K562 (cell line): ENCODE results near the gene MXRA7. TPM values are rescaled to one million over a fixed set of nuclear protein-coding genes. Genes with fewer than 3 reads are reported as not detected.

Source experiments
- CBFA2T3 ChIP-seq: fragments of 450-650 bp; IDR thresholded peaks from 2 replicates; pipeline ENCODE4 v1.6.1; 2017
- CBX3 ChIP-seq, 2 experiments: IDR thresholded peaks; 1 replicate in 1 of 2; 2 replicates in 1 of 2; pipeline ENCODE4 v1.6.1; 2012; ENCODE audit warnings: inconsistent platforms in 2 of 2, low read length in 2 of 2, borderline replicate concordance in 1 of 2, control low read depth in 1 of 2
- CGGBP1 ChIP-seq: fragments of 250-450 bp; sonication (Bioruptor Pico); IDR thresholded peaks from 2 replicates; pipeline ENCODE4 v1.9.0; 2021; ENCODE audit warnings: mild to moderate bottlenecking
- CREB3 ChIP-seq: fragments of 450-650 bp; conservative IDR thresholded peaks from 2 replicates; pipeline ENCODE4 v1.6.1; 2016; ENCODE audit warnings: missing genetic modification characterization, low read depth, mild to moderate bottlenecking, missing compliant biosample characterization, moderate library complexity
- HDAC1 ChIP-seq, 2 experiments: fragments of 450-650 bp; IDR thresholded peaks; 2 replicates each; pipeline ENCODE4 v1.6.1; 2016 to 2017; ENCODE audit warnings: inconsistent platforms in 1 of 2, mild to moderate bottlenecking in 1 of 2, moderate library complexity in 1 of 2
- HSF4 ChIP-seq: fragments of 250-450 bp; sonication (Bioruptor Pico); IDR thresholded peaks from 2 replicates; pipeline ENCODE4 v2.1.2; 2022; ENCODE audit warnings: mild to moderate bottlenecking, moderate library complexity, borderline replicate concordance
- LEF1 ChIP-seq: fragments of 450-650 bp; IDR thresholded peaks from 2 replicates; pipeline ENCODE4 v1.6.1; 2016; ENCODE audit warnings: mild to moderate bottlenecking
- MCM3 ChIP-seq: fragments of 450-650 bp; IDR thresholded peaks from 2 replicates; pipeline ENCODE4 v1.6.1; 2016
- MTA3 ChIP-seq: fragments of 450-650 bp; formaldehyde crosslinking; IDR thresholded peaks from 2 replicates; pipeline ENCODE4 v1.6.1; 2017; ENCODE audit warnings: mild to moderate bottlenecking, borderline replicate concordance
- NCOA2 ChIP-seq, 2 experiments: fragments of 450-650 bp; IDR thresholded peaks; 2 replicates each; pipeline ENCODE4 v1.6.1; 2018; ENCODE audit warnings: mild to moderate bottlenecking in 2 of 2, moderate library complexity in 1 of 2; ENCODE audit not compliant: partially characterized antibody in 2 of 2
- PML ChIP-seq: IDR thresholded peaks from 2 replicates; pipeline ENCODE4 v1.6.1; 2012; ENCODE audit warnings: low read length, inconsistent platforms
- POLR2G ChIP-seq: fragments of 200-400 bp; formaldehyde crosslinking; IDR thresholded peaks from 2 replicates; pipeline ENCODE4 v1.6.1; 2017; ENCODE audit warnings: low read depth, mild to moderate bottlenecking, antibody characterized with exemption, low read length, moderate library complexity
- PRDM10 ChIP-seq: fragments of 450-650 bp; IDR thresholded peaks from 2 replicates; pipeline ENCODE4 v1.6.1; 2018; ENCODE audit not compliant: partially characterized antibody
- PRPF4 ChIP-seq: fragments of 200-400 bp; formaldehyde crosslinking; IDR thresholded peaks from one replicate; pipeline ENCODE4 v1.6.1; 2017; ENCODE audit warnings: low read length, low read depth, mild to moderate bottlenecking; ENCODE audit not compliant: insufficient read depth, poor library complexity, severe bottlenecking
- TAF1 ChIP-seq: IDR thresholded peaks from 2 replicates; pipeline ENCODE4 v1.6.1; 2011; ENCODE audit warnings: mild to moderate bottlenecking, low read length, moderate library complexity; ENCODE audit not compliant: insufficient read depth, control insufficient read depth, severe bottlenecking; ENCODE audit errors: extremely low read depth
- TOE1 ChIP-seq, 2 experiments: fragments of 450-650 bp in 1 of 2; sonication (generic) in 1 of 2; formaldehyde crosslinking in 1 of 2; IDR thresholded peaks; 2 replicates each; pipeline versions ENCODE4 v1.7.1 to v1.8.0; 2016 to 2022; ENCODE audit warnings: borderline replicate concordance in 2 of 2, mild to moderate bottlenecking in 2 of 2, antibody characterized with exemption in 1 of 2, inconsistent platforms in 1 of 2, low read depth in 1 of 2, missing genetic modification reagents in 1 of 2, moderate library complexity in 1 of 2
- U2AF2 ChIP-seq: fragments of 200-400 bp; formaldehyde crosslinking; optimal IDR thresholded peaks from 2 replicates; pipeline ENCODE3; 2017; ENCODE audit warnings: low read depth, mild to moderate bottlenecking, low read length
- ZNF239 ChIP-seq: fragments of 250-450 bp; sonication (Bioruptor Pico); IDR thresholded peaks from 2 replicates; pipeline ENCODE4 v1.4.0; 2020; ENCODE audit warnings: mild to moderate bottlenecking
- ZNF24 ChIP-seq: fragments of 450-650 bp; IDR thresholded peaks from 2 replicates; pipeline ENCODE4 v1.6.1; 2016
- ZNF311 ChIP-seq: fragments of 250-450 bp; sonication (Bioruptor Pico); IDR thresholded peaks from 2 replicates; pipeline ENCODE4 v1.4.0; 2020; ENCODE audit warnings: mild to moderate bottlenecking, moderate library complexity
- ZNF551 ChIP-seq: fragments of 250-450 bp; sonication (Bioruptor Pico); IDR thresholded peaks from 2 replicates; pipeline ENCODE4 v1.5.0; 2021; ENCODE audit warnings: mild to moderate bottlenecking, moderate library complexity
- ZNF583 ChIP-seq: fragments of 250-450 bp; sonication (Bioruptor Pico); IDR thresholded peaks from 2 replicates; pipeline ENCODE4 v1.4.0; 2020
- polyA plus RNA-seq, 8 experiments: library from polyadenylated mRNA; depleted of rRNA in 4 of 8; stranded (reverse) in 5 of 8; unstranded in 3 of 8; fragments of >200 nt; fragmentation: Nextera tagmentation in 2 of 8; fragmentation: Illumina TruSeq in 1 of 8; extraction: Ambion mirVana in 2 of 8; extraction: Trizol in 1 of 8; gene quantifications; 2 replicates each; pipeline versions ENCODE4 v1.2.1 to v1.2.3, GENCODE V29; 2011 to 2014; ENCODE audit warnings: inconsistent platforms in 1 of 8, missing spikeins in 1 of 8
- total RNA-seq, 7 experiments: library from RNA; depleted of rRNA in 6 of 7; stranded (reverse); fragments of >200 nt in 6 of 7; fragmentation: Illumina TruSeq in 2 of 7; extraction: Trizol in 2 of 7; gene quantifications; 2 replicates each; pipeline versions ENCODE4 v1.2.1 to v1.2.3, GENCODE V29; 2011 to 2021; ENCODE audit warnings: low replicate concordance in 1 of 7

Gene MXRA7
- total and polyA plus RNA-seq, 9 of the 15 experiments (the other 6 are each of a cell fraction or from before 2014, with no cell fraction given) = 2.6 to 38.4 (median 14.3) TPM

- peak; percentile 92 for TF ChIP-seq PRDM10
- TF ChIP-seq CBX3 (IDR thresholded peaks at IDR 0.05; ENCODE audit: borderline replicate concordance in 1 of 2, low read length in 2 of 2) = peak in 1 of 2 experiments; percentile 87; a peak in 1 of 3 replicates
- TF ChIP-seq HSF4 (CRISPR knock-in tag) = no peak
- TF ChIP-seq ZNF239 (CRISPR knock-in tag) = 0 out of 2 replicates have a peak, but pooled peaks have one; percentile 33
- 0 out of 2 replicates have a peak, but pooled peaks have one; percentile 36 for TF ChIP-seq LEF1
- TF ChIP-seq ZNF551 = no peak
- peak; percentile 69 for TF ChIP-seq CBFA2T3
- 0 out of 2 replicates have a peak, but pooled peaks have one; percentile 10 for TF ChIP-seq CGGBP1 (CRISPR knock-in tag)
- peak; percentile 62; the same call in 1 of the 2 replicates for TF ChIP-seq PML
- no peak for TF ChIP-seq MCM3
- TF ChIP-seq U2AF2 = no peak
- TF ChIP-seq POLR2G = peak; percentile 69
- no peak; the same call in 1 of the 2 replicates for TF ChIP-seq TOE1 (IDR thresholded peaks at IDR 0.05; ENCODE audit: borderline replicate concordance)
- TF ChIP-seq TOE1 (CRISPR knock-in tag; IDR thresholded peaks at IDR 0.05; ENCODE audit: borderline replicate concordance, low read depth) = no peak
- peak; percentile 88 for TF ChIP-seq TAF1
- peak; percentile 67; the same call in 1 of the 2 replicates for TF ChIP-seq ZNF311 (CRISPR knock-in tag)
- TF ChIP-seq ZNF583 (CRISPR knock-in tag) = 0 out of 2 replicates have a peak, but pooled peaks have one; percentile 54
- TF ChIP-seq CREB3 (tag) = peak; percentile 73; the same call in 1 of the 2 replicates
- peak in 1 of 2 experiments; percentile 70; a peak in 1 of 4 replicates for TF ChIP-seq HDAC1 (IDR thresholded peaks at IDR 0.05)
- TF ChIP-seq MTA3 = 0 out of 2 replicates have a peak, but pooled peaks have one; percentile 33
- 0 out of 2 replicates have a peak, but pooled peaks have one; percentile 23 for TF ChIP-seq ZNF24
- TF ChIP-seq NCOA2 (IDR thresholded peaks at IDR 0.05; ENCODE audit: partially characterized antibody in 2 of 2) = no peak
- no peak for TF ChIP-seq PRPF4
These were observed 67.1 kb downstream of the MXRA7 start, which contains the start of gene ST6GALNAC1 (continued) for GRCh38 chr17:76643553-76644148.
